GM23338 (cell line): Measurements from ENCODE around the gene IGSF21. TPM values are rescaled to one million over a fixed set of nuclear protein-coding genes. Genes with fewer than 3 reads are reported as not detected.

Experiments
- ATAC-seq: fragments of 200-7000 bp; cut with Tn5 transposase; 3 replicates; pipeline ENCODE4 v1.9.1; 2020
- DNase-seq: peaks from one replicate; pipeline ENCODE4 v3.0.0-alpha.2; 2015; ENCODE audit warnings: low spot score
- H2AFZ ChIP-seq: fragments of 200-600 bp; sonication (generic); 2 replicates; pipeline ENCODE4 v1.8.0; 2016; ENCODE audit warnings: antibody characterized with exemption, mild to moderate bottlenecking, moderate library complexity
- H3F3A ChIP-seq: fragments of 200-600 bp; sonication (generic); replicated peaks from 2 replicates; pipeline ENCODE4 v1.8.0; 2017; ENCODE audit warnings: antibody characterized with exemption, mixed run types, low read depth
- H3K27ac ChIP-seq: fragments of 200-600 bp; sonication (generic); 2 replicates; pipeline ENCODE4 v1.6.1; 2016; ENCODE audit warnings: low read depth
- H3K27me3 ChIP-seq: fragments of 200-600 bp; sonication (generic); 2 replicates; pipeline ENCODE4 v1.8.0; 2016; ENCODE audit warnings: mild to moderate bottlenecking, mixed run types, moderate library complexity; ENCODE audit not compliant: insufficient read depth
- H3K36me3 ChIP-seq: fragments of 200-600 bp; sonication (generic); 2 replicates; pipeline ENCODE4 v1.8.0; 2016; ENCODE audit warnings: mild to moderate bottlenecking; ENCODE audit not compliant: insufficient read depth
- H3K4me1 ChIP-seq: fragments of 200-600 bp; sonication (generic); 2 replicates; pipeline ENCODE4 v1.8.0; 2016; ENCODE audit warnings: mild to moderate bottlenecking, moderate library complexity; ENCODE audit not compliant: insufficient read depth
- H3K4me2 ChIP-seq: fragments of 200-600 bp; sonication (generic); 2 replicates; pipeline ENCODE4 v1.7.1; 2017; ENCODE audit warnings: mixed run types
- H3K4me3 ChIP-seq: fragments of 200-600 bp; sonication (generic); 2 replicates; pipeline ENCODE4 v1.6.1; 2016; ENCODE audit warnings: mixed run types
- H3K79me2 ChIP-seq: fragments of 200-600 bp; sonication (generic); replicated peaks from 2 replicates; pipeline ENCODE4 v1.8.0; 2017; ENCODE audit warnings: mild to moderate bottlenecking; ENCODE audit not compliant: insufficient read depth
- H3K9me2 ChIP-seq: fragments of 200-600 bp; sonication (generic); 2 replicates; pipeline ENCODE4 v1.8.0; 2017; ENCODE audit not compliant: insufficient read depth
- H4K20me1 ChIP-seq: fragments of 200-600 bp; sonication (generic); replicated peaks from 2 replicates; pipeline ENCODE4 v1.8.0; 2017; ENCODE audit warnings: mild to moderate bottlenecking; ENCODE audit not compliant: insufficient read depth
- H3K27ac Mint-ChIP-seq: 2 replicates; pipeline ENCODE4 v1.8.0; 2020; ENCODE audit warnings: inconsistent platforms, mild to moderate bottlenecking, moderate library complexity, mixed read lengths
- H3K27me3 Mint-ChIP-seq: 3 replicates; pipeline ENCODE4 v1.8.0; 2022; ENCODE audit warnings: low read depth, mild to moderate bottlenecking, moderate library complexity, mixed read lengths, inconsistent platforms; ENCODE audit not compliant: insufficient read depth, poor library complexity
- H3K36me3 Mint-ChIP-seq: 3 replicates; pipeline ENCODE4 v1.8.0; 2021; ENCODE audit warnings: low read depth, mild to moderate bottlenecking, inconsistent platforms, moderate library complexity, mixed read lengths
- H3K4me1 Mint-ChIP-seq: 3 replicates; pipeline ENCODE4 v1.8.0; 2020; ENCODE audit warnings: mild to moderate bottlenecking, inconsistent platforms, mixed read lengths
- H3K4me3 Mint-ChIP-seq: 3 replicates; pipeline ENCODE4 v1.8.0; 2021; ENCODE audit warnings: moderate library complexity, mild to moderate bottlenecking, inconsistent platforms, mixed read lengths
- H3K9me3 Mint-ChIP-seq: 3 replicates; pipeline ENCODE4 v1.8.0; 2020; ENCODE audit warnings: moderate library complexity, mild to moderate bottlenecking, inconsistent platforms, mixed read lengths
- CREB1 ChIP-seq: fragments of 250-450 bp; sonication (Bioruptor Pico); IDR thresholded peaks from 2 replicates; pipeline ENCODE4 v1.5.0; 2020; ENCODE audit warnings: low read depth, mild to moderate bottlenecking, moderate library complexity
- EZH2 ChIP-seq: fragments of 200-600 bp; sonication (generic); IDR thresholded peaks from one replicate; pipeline ENCODE4 v1.8.0; 2017; ENCODE audit warnings: antibody characterized with exemption, mild to moderate bottlenecking, low read depth; ENCODE audit not compliant: unreplicated experiment
- EZH2phosphoT487 ChIP-seq: fragments of 200-600 bp; sonication (generic); IDR thresholded peaks from one replicate; pipeline ENCODE4 v1.8.1; 2018; ENCODE audit warnings: antibody characterized with exemption; ENCODE audit not compliant: unreplicated experiment
- JUNB ChIP-seq: IDR thresholded peaks from one replicate; pipeline ENCODE4 v1.6.1; 2016; ENCODE audit warnings: antibody characterized with exemption; ENCODE audit not compliant: unreplicated experiment
- NANOG ChIP-seq: IDR thresholded peaks from 2 replicates; pipeline ENCODE4 v1.6.1; 2016; ENCODE audit warnings: antibody characterized with exemption, borderline replicate concordance
- POLR2AphosphoS5 ChIP-seq: IDR thresholded peaks from 2 replicates; pipeline ENCODE4 v1.6.1; 2016; ENCODE audit warnings: antibody characterized with exemption, low read depth
- STAT1 ChIP-seq: IDR thresholded peaks from one replicate; pipeline ENCODE4 v1.6.1; 2016; ENCODE audit warnings: antibody characterized with exemption; ENCODE audit not compliant: unreplicated experiment
- ZNF114 ChIP-seq: fragments of 250-450 bp; sonication (Bioruptor Pico); IDR thresholded peaks from 2 replicates; pipeline ENCODE4 v1.5.0; 2020; ENCODE audit warnings: mild to moderate bottlenecking, moderate library complexity
- ZNF331 ChIP-seq: fragments of 250-450 bp; sonication (Bioruptor Pico); IDR thresholded peaks from 2 replicates; pipeline ENCODE4 v1.5.0; 2020; ENCODE audit warnings: low read depth, mild to moderate bottlenecking, moderate library complexity
- polyA plus RNA-seq: library from polyadenylated mRNA; unstranded; fragments of >200 nt; fragmentation: Nextera tagmentation; extraction: Ambion mirVana; gene quantifications from 2 replicates; pipeline ENCODE4 v1.2.1, GENCODE V29; 2016
- total RNA-seq: library from RNA; depleted of rRNA; stranded (reverse); fragments of >200 nt; shearing (Covaris generic); gene quantifications from 2 replicates; pipeline ENCODE4 v1.2.3, GENCODE V29; 2014
- TF ChIP-seq, protein P1 (sequence below): fragments of 250-450 bp; sonication (Bioruptor Pico); IDR thresholded peaks from 2 replicates; pipeline ENCODE4 v1.5.0; 2020; ENCODE audit warnings: mild to moderate bottlenecking, moderate library complexity
- TF ChIP-seq, protein P2 (sequence below): IDR thresholded peaks from 2 replicates; pipeline ENCODE4 v1.6.1; 2016; ENCODE audit warnings: antibody characterized with exemption
- TF ChIP-seq, protein P3 (sequence below), 2 experiments: fragments of 200-600 bp in 1 of 2; sonication (generic) in 1 of 2; conservative IDR thresholded peaks; 2 replicates each; pipeline versions ENCODE4 v1.5.1 to v1.6.1; 2016 to 2017; ENCODE audit warnings: antibody characterized with exemption in 2 of 2, low read depth in 2 of 2, mild to moderate bottlenecking in 2 of 2, moderate library complexity in 1 of 2
- TF ChIP-seq, protein P4 (sequence below): IDR thresholded peaks from one replicate; pipeline ENCODE4 v1.6.1; 2018; ENCODE audit warnings: antibody characterized with exemption; ENCODE audit not compliant: unreplicated experiment

Gene IGSF21
- total and polyA plus RNA-seq, 2 experiments from 2014 or later, result 15.6 to 15.7 TPM

DNA sequence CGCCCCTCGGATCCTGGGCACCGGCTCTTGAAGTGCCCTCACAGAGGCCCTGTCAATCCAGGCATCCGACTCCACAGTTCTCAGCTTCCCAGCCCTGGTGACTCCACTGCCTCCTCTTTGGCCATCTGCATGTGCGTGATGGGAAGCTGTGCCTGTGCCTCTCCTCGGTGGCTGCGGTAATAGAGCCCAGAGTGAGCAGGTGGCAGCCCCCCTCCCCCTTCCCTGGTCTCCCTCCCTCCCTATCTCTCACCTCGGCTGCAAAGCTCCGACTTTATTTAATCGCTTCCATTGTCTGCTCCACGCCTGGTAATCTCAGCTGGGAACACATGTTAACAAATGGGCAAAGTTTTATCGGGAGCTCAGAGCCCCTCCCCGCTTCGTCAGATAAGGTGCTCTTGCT, 91.9 kb downstream of the IGSF21 start:
- H2AFZ ChIP-seq, result no peak overlapping the region
- Mint-ChIP-seq H3K9me3 (no peaks in the 10 kb centered on the region), H3K36me3 (no peaks in the 10 kb centered on the region), H3K4me3 (no peak overlapping the region), H3K27me3 (peaks cover 5% of the 10 kb centered on the region), H3K27ac (no peak overlapping the region), H3K4me1 (peaks cover 27% of the 10 kb centered on the region)
- ATAC-seq (peak; percentile 75), DNase-seq (peak; percentile 49)
- H3K27me3 ChIP-seq, result no peaks in the 10 kb centered on the region
- no peak overlapping the region for H3K27ac ChIP-seq
- peaks cover 31% of the 10 kb centered on the region for H3K4me1 ChIP-seq
- no peak overlapping the region for H3K4me3 ChIP-seq
- 0 out of 2 replicates have a peak, but pooled peaks cover 3% of the 10 kb centered on the region for H3F3A ChIP-seq
- H4K20me1 ChIP-seq, result no peaks in the 10 kb centered on the region; the same call in none of the 2 replicates
- no peaks in the 10 kb centered on the region for H3K9me2 ChIP-seq
- TF ChIP-seq, protein P1, sequence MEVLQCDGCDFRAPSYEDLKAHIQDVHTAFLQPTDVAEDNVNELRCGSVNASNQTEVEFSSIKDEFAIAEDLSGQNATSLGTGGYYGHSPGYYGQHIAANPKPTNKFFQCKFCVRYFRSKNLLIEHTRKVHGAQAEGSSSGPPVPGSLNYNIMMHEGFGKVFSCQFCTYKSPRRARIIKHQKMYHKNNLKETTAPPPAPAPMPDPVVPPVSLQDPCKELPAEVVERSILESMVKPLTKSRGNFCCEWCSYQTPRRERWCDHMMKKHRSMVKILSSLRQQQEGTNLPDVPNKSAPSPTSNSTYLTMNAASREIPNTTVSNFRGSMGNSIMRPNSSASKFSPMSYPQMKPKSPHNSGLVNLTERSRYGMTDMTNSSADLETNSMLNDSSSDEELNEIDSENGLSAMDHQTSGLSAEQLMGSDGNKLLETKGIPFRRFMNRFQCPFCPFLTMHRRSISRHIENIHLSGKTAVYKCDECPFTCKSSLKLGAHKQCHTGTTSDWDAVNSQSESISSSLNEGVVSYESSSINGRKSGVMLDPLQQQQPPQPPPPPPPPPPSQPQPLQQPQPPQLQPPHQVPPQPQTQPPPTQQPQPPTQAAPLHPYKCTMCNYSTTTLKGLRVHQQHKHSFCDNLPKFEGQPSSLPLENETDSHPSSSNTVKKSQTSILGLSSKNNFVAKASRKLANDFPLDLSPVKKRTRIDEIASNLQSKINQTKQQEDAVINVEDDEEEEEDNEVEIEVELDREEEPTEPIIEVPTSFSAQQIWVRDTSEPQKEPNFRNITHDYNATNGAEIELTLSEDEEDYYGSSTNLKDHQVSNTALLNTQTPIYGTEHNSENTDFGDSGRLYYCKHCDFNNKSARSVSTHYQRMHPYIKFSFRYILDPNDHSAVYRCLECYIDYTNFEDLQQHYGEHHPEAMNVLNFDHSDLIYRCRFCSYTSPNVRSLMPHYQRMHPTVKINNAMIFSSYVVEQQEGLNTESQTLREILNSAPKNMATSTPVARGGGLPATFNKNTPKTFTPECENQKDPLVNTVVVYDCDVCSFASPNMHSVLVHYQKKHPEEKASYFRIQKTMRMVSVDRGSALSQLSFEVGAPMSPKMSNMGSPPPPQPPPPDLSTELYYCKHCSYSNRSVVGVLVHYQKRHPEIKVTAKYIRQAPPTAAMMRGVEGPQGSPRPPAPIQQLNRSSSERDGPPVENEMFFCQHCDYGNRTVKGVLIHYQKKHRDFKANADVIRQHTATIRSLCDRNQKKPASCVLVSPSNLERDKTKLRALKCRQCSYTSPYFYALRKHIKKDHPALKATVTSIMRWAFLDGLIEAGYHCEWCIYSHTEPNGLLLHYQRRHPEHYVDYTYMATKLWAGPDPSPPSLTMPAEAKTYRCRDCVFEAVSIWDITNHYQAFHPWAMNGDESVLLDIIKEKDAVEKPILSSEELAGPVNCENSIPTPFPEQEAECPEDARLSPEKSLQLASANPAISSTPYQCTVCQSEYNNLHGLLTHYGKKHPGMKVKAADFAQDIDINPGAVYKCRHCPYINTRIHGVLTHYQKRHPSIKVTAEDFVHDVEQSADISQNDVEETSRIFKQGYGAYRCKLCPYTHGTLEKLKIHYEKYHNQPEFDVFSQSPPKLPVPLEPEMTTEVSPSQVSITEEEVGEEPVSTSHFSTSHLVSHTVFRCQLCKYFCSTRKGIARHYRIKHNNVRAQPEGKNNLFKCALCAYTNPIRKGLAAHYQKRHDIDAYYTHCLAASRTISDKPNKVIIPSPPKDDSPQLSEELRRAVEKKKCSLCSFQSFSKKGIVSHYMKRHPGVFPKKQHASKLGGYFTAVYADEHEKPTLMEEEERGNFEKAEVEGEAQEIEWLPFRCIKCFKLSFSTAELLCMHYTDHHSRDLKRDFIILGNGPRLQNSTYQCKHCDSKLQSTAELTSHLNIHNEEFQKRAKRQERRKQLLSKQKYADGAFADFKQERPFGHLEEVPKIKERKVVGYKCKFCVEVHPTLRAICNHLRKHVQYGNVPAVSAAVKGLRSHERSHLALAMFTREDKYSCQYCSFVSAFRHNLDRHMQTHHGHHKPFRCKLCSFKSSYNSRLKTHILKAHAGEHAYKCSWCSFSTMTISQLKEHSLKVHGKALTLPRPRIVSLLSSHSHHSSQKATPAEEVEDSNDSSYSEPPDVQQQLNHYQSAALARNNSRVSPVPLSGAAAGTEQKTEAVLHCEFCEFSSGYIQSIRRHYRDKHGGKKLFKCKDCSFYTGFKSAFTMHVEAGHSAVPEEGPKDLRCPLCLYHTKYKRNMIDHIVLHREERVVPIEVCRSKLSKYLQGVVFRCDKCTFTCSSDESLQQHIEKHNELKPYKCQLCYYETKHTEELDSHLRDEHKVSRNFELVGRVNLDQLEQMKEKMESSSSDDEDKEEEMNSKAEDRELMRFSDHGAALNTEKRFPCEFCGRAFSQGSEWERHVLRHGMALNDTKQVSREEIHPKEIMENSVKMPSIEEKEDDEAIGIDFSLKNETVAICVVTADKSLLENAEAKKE (CRISPR knock-in tag), result no peak
- TF ChIP-seq, protein P2, sequence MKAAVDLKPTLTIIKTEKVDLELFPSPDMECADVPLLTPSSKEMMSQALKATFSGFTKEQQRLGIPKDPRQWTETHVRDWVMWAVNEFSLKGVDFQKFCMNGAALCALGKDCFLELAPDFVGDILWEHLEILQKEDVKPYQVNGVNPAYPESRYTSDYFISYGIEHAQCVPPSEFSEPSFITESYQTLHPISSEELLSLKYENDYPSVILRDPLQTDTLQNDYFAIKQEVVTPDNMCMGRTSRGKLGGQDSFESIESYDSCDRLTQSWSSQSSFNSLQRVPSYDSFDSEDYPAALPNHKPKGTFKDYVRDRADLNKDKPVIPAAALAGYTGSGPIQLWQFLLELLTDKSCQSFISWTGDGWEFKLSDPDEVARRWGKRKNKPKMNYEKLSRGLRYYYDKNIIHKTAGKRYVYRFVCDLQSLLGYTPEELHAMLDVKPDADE, result no peak
- TF ChIP-seq ZNF114 (CRISPR knock-in tag) (no peak), NANOG (no peak), EZH2phosphoT487 (no peak), POLR2AphosphoS5 (no peak), STAT1 (no peak), CREB1 (CRISPR knock-in tag) (no peak), ZNF331 (CRISPR knock-in tag) (no peak), EZH2 (no peak), JUNB (no peak)
- TF ChIP-seq, protein P3, sequence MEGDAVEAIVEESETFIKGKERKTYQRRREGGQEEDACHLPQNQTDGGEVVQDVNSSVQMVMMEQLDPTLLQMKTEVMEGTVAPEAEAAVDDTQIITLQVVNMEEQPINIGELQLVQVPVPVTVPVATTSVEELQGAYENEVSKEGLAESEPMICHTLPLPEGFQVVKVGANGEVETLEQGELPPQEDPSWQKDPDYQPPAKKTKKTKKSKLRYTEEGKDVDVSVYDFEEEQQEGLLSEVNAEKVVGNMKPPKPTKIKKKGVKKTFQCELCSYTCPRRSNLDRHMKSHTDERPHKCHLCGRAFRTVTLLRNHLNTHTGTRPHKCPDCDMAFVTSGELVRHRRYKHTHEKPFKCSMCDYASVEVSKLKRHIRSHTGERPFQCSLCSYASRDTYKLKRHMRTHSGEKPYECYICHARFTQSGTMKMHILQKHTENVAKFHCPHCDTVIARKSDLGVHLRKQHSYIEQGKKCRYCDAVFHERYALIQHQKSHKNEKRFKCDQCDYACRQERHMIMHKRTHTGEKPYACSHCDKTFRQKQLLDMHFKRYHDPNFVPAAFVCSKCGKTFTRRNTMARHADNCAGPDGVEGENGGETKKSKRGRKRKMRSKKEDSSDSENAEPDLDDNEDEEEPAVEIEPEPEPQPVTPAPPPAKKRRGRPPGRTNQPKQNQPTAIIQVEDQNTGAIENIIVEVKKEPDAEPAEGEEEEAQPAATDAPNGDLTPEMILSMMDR (conservative IDR thresholded peaks at IDR 0.05; ENCODE audit: low read depth in 2 of 2), result no peak
- TF ChIP-seq, protein P4, sequence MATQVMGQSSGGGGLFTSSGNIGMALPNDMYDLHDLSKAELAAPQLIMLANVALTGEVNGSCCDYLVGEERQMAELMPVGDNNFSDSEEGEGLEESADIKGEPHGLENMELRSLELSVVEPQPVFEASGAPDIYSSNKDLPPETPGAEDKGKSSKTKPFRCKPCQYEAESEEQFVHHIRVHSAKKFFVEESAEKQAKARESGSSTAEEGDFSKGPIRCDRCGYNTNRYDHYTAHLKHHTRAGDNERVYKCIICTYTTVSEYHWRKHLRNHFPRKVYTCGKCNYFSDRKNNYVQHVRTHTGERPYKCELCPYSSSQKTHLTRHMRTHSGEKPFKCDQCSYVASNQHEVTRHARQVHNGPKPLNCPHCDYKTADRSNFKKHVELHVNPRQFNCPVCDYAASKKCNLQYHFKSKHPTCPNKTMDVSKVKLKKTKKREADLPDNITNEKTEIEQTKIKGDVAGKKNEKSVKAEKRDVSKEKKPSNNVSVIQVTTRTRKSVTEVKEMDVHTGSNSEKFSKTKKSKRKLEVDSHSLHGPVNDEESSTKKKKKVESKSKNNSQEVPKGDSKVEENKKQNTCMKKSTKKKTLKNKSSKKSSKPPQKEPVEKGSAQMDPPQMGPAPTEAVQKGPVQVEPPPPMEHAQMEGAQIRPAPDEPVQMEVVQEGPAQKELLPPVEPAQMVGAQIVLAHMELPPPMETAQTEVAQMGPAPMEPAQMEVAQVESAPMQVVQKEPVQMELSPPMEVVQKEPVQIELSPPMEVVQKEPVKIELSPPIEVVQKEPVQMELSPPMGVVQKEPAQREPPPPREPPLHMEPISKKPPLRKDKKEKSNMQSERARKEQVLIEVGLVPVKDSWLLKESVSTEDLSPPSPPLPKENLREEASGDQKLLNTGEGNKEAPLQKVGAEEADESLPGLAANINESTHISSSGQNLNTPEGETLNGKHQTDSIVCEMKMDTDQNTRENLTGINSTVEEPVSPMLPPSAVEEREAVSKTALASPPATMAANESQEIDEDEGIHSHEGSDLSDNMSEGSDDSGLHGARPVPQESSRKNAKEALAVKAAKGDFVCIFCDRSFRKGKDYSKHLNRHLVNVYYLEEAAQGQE, result no peak
- H3K79me2 ChIP-seq, result no peaks in the 10 kb centered on the region
- H3K36me3 ChIP-seq, result no peaks in the 10 kb centered on the region
- H3K4me2 ChIP-seq, result 0 out of 2 replicates have a peak overlapping the region, but pooled peaks have one; percentile 45
